C4-2B (cell line): ENCODE data around the gene CALY.

Experiments used
- CTCF ChIP-seq: fragments of 450-650 bp; conservative IDR thresholded peaks from 2 replicates; pipeline ENCODE4 v1.5.1; 2017; ENCODE audit warnings: mild to moderate bottlenecking
- ZFX ChIP-seq: fragments of 450-650 bp; IDR thresholded peaks from 2 replicates; pipeline ENCODE4 v1.6.1; 2017

GRCh38 chr10:133336577-133337369 is at the start of gene CALY:
- no peak for TF ChIP-seq CTCF
- no peak for TF ChIP-seq ZFX
